Smooth muscle cell (in vitro differentiated cells): ENCODE measurements around the gene FANCG. TPM values are rescaled to one million over a fixed set of nuclear protein-coding genes. Genes with fewer than 3 reads are reported as not detected.

Experiments
- DNase-seq: peaks from one replicate; lab custom pipeline; 2025; ENCODE audit not compliant: unreplicated experiment; lab: John Stamatoyannopoulos, UW
- H2AFZ ChIP-seq: fragments of 200-600 bp; sonication (generic); 2 replicates; pipeline ENCODE4 v1.6.0; 2016; ENCODE audit warnings: antibody characterized with exemption, low read depth, mild to moderate bottlenecking
- H3F3A ChIP-seq: fragments of 200-600 bp; sonication (generic); 2 replicates; pipeline ENCODE4 v1.6.0; 2017; ENCODE audit warnings: antibody characterized with exemption, low read depth
- H3K27ac ChIP-seq: fragments of 200-600 bp; sonication (generic); 2 replicates; pipeline ENCODE4 v1.5.1; 2016; ENCODE audit warnings: low read depth, mild to moderate bottlenecking
- H3K27me3 ChIP-seq: fragments of 200-600 bp; sonication (generic); 2 replicates; pipeline ENCODE4 v1.6.1; 2016; ENCODE audit warnings: low read depth, mild to moderate bottlenecking
- H3K36me3 ChIP-seq: fragments of 200-600 bp; sonication (generic); 2 replicates; pipeline ENCODE4 v1.5.1; 2016; ENCODE audit warnings: low read depth
- H3K4me1 ChIP-seq: fragments of 200-600 bp; sonication (generic); 2 replicates; pipeline ENCODE4 v1.5.1; 2016; ENCODE audit warnings: low read depth
- H3K4me2 ChIP-seq: fragments of 200-600 bp; sonication (generic); 2 replicates; pipeline ENCODE4 v1.6.0; 2016; ENCODE audit warnings: mild to moderate bottlenecking
- H3K4me3 ChIP-seq: fragments of 200-600 bp; sonication (generic); 2 replicates; pipeline ENCODE4 v1.5.1; 2016; ENCODE audit warnings: mild to moderate bottlenecking
- H3K79me2 ChIP-seq: fragments of 200-600 bp; sonication (generic); 2 replicates; pipeline ENCODE4 v1.6.0; 2016; ENCODE audit warnings: low read depth, mild to moderate bottlenecking
- H3K9ac ChIP-seq: fragments of 200-600 bp; sonication (generic); 2 replicates; pipeline ENCODE4 v1.6.0; 2016; ENCODE audit warnings: low read depth
- H3K9me3 ChIP-seq: fragments of 200-600 bp; sonication (generic); replicated peaks from 2 replicates; pipeline ENCODE4 v1.5.1; 2016; ENCODE audit warnings: low read depth
- H4K20me1 ChIP-seq: fragments of 200-600 bp; sonication (generic); 2 replicates; pipeline ENCODE4 v1.6.0; 2016; ENCODE audit warnings: low read depth
- WGBS: methylation state at CpG from one replicate; pipeline ENCODE4 v1.1.7; 2016; ENCODE audit warnings: low lambda C conversion rate; 5-methylcytosine and 5-hydroxymethylcytosine counted together
- polyA plus RNA-seq: library from polyadenylated mRNA; unstranded; fragments of >200 nt; fragmentation: Nextera tagmentation; extraction: Ambion mirVana; gene quantifications from 2 replicates; pipeline ENCODE4 v1.2.1, GENCODE V29; 2016
- total RNA-seq: library from RNA; depleted of rRNA; stranded (reverse); fragments of >200 nt; gene quantifications from 2 replicates; pipeline ENCODE4 v1.2.3, GENCODE V29; 2014
- TF ChIP-seq, protein P1 (sequence below): fragments of 200-600 bp; sonication (generic); IDR thresholded peaks from 2 replicates; pipeline ENCODE4 v1.5.1; 2017; ENCODE audit warnings: borderline replicate concordance, mild to moderate bottlenecking, antibody characterized with exemption; ENCODE audit not compliant: insufficient read depth, poor library complexity, severe bottlenecking

FANCG gene
- total and polyA plus RNA-seq, 2 experiments from 2014 or later, result 13.0 to 19.0 TPM

DNA sequence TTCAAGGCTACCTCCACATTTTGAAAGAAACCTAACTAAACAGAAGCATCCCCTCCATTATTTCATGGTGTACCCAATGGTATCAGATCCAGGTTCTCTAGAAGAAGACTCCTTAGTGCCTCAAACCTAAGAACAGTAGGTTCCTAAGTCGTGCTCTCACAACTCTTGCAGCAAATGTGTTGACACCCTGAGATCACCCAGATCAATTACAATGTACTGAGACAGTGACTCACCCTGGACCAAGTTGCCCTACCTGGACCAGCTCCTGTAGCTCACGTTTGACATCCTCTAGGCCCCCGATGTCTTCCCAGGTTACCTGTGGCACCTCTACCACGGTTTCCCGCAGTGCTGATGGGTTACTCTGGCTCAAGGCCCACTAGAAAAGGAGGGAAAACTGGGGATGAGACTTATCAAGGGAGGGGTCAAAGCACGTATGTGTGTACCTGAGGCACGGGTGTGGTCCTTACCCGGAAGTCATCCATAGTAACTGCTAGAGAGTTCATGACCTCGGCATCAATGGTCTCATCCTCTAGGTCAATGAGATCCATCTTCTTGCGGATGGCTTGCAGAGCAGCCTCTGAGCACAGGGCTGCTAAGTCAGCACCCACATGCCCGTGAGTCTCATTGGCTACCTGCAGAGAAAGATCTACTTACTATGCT lies 19.1 kb downstream of the FANCG start:
- no peak overlapping the region for H3K4me2 ChIP-seq
- peaks cover 96% of the 10 kb centered on the region for H4K20me1 ChIP-seq
- H3K9me3 ChIP-seq, result no peaks in the 10 kb centered on the region
- TF ChIP-seq, protein P1, sequence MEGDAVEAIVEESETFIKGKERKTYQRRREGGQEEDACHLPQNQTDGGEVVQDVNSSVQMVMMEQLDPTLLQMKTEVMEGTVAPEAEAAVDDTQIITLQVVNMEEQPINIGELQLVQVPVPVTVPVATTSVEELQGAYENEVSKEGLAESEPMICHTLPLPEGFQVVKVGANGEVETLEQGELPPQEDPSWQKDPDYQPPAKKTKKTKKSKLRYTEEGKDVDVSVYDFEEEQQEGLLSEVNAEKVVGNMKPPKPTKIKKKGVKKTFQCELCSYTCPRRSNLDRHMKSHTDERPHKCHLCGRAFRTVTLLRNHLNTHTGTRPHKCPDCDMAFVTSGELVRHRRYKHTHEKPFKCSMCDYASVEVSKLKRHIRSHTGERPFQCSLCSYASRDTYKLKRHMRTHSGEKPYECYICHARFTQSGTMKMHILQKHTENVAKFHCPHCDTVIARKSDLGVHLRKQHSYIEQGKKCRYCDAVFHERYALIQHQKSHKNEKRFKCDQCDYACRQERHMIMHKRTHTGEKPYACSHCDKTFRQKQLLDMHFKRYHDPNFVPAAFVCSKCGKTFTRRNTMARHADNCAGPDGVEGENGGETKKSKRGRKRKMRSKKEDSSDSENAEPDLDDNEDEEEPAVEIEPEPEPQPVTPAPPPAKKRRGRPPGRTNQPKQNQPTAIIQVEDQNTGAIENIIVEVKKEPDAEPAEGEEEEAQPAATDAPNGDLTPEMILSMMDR, result no peak
- no peak for DNase-seq
- H3K27ac ChIP-seq, result no peak overlapping the region
- H3K27me3 ChIP-seq, result no peaks in the 10 kb centered on the region
- no peak overlapping the region for H3K4me3 ChIP-seq
- peaks cover 41% of the 10 kb centered on the region for H3K79me2 ChIP-seq
- H3K36me3 ChIP-seq, result peaks cover 71% of the 10 kb centered on the region
- H2AFZ ChIP-seq, result no peak overlapping the region
- H3K9ac ChIP-seq, result no peak overlapping the region
- WGBS, result over 99% methylated on average over 11 of the region's 11 CpGs
- H3F3A ChIP-seq, result peaks cover 21% of the 10 kb centered on the region
- H3K4me1 ChIP-seq, result no peaks in the 10 kb centered on the region

DNA sequence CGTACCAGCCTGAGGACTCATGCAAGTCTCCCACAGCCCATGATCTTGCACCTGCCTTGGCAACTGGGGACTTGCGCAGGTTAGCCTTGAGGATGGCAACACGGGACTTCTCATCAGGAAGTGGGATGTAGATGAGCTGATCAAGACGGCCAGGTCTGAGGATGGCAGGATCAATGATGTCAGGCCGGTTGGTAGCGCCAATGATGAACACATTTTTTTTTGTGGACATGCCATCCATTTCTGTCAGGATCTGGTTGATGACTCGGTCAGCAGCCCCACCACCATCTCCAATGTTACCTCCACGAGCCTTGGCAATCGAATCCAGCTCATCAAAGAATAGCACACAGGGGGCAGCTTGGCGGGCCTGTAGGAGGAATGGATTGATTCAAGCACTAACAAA lies 20.3 kb downstream of the FANCG start:
- Histone ChIP-seq H3K4me1 (no peaks in the 10 kb centered on the region), H3K27ac (no peak overlapping the region), H3K79me2 (peaks cover 31% of the 10 kb centered on the region), H3K27me3 (no peaks in the 10 kb centered on the region), H3K4me3 (no peak overlapping the region), H4K20me1 (peaks cover 87% of the 10 kb centered on the region), H3K36me3 (peaks cover 68% of the 10 kb centered on the region), H3F3A (peaks cover 21% of the 10 kb centered on the region), H3K9ac (no peak overlapping the region), H3K4me2 (no peak overlapping the region), H3K9me3 (no peaks in the 10 kb centered on the region), H2AFZ (no peak overlapping the region)
- DNase-seq, result no peak
- WGBS, result 98% methylated on average over 10 of the region's 10 CpGs
- TF ChIP-seq, protein P1, result no peak

GRCh38 chr9:35057271-35057620 lies 22.5 kb downstream of the FANCG start:
- Histone ChIP-seq H3K9ac (no peak overlapping the region), H3K4me2 (no peak overlapping the region), H3K27me3 (no peaks in the 10 kb centered on the region), H3K27ac (no peak overlapping the region), H3K4me3 (no peak overlapping the region), H3F3A (peaks cover 21% of the 10 kb centered on the region), H2AFZ (no peak overlapping the region), H3K36me3 (peaks cover 50% of the 10 kb centered on the region), H3K4me1 (no peaks in the 10 kb centered on the region), H4K20me1 (peaks cover 78% of the 10 kb centered on the region), H3K79me2 (peaks cover 9% of the 10 kb centered on the region), H3K9me3 (no peaks in the 10 kb centered on the region)
- TF ChIP-seq, protein P1, result no peak
- no peak for DNase-seq
- WGBS, result 98% methylated on average over 8 of the region's 8 CpGs
